MM.1S (cell line): ENCODE data around the gene PAX9.

Experiments
- DNase-seq: peaks from one replicate; pipeline ENCODE4 v3.0.0-alpha.2; 2015
- H2AFZ ChIP-seq: fragments of 300-600 bp; sonication (generic); 2 replicates; pipeline ENCODE4 v1.6.0; 2016; ENCODE audit warnings: antibody characterized with exemption, low read length
- H3F3A ChIP-seq: fragments of 300-600 bp; sonication (generic); 2 replicates; pipeline ENCODE4 v1.6.1; 2016; ENCODE audit warnings: mild to moderate bottlenecking, antibody characterized with exemption, low read length, moderate library complexity, mixed read lengths; ENCODE audit not compliant: insufficient read depth
- H3K27ac ChIP-seq: fragments of 300-600 bp; sonication (generic); 2 replicates; pipeline ENCODE4 v1.5.1; 2016; ENCODE audit warnings: mild to moderate bottlenecking, low read length
- H3K27me3 ChIP-seq: fragments of 300-600 bp; sonication (generic); replicated peaks from 2 replicates; pipeline ENCODE4 v1.6.0; 2016; ENCODE audit warnings: low read length; ENCODE audit not compliant: insufficient read depth
- H3K36me3 ChIP-seq: fragments of 300-600 bp; sonication (generic); replicated peaks from 2 replicates; pipeline ENCODE4 v1.6.1; 2016; ENCODE audit warnings: mild to moderate bottlenecking, low read length, mixed read lengths; ENCODE audit not compliant: insufficient read depth
- H3K4me1 ChIP-seq: fragments of 300-600 bp; sonication (generic); 2 replicates; pipeline ENCODE4 v1.6.1; 2016; ENCODE audit warnings: low read length, mixed read lengths
- H3K4me2 ChIP-seq: fragments of 300-600 bp; sonication (generic); 2 replicates; pipeline ENCODE4 v1.6.0; 2016; ENCODE audit warnings: low read depth, low read length
- H3K4me3 ChIP-seq: fragments of 300-600 bp; sonication (generic); 2 replicates; pipeline ENCODE4 v1.5.1; 2016; ENCODE audit warnings: low read length, mixed read lengths
- H3K79me2 ChIP-seq: fragments of 300-600 bp; sonication (generic); 2 replicates; pipeline ENCODE4 v1.6.1; 2016; ENCODE audit warnings: mixed run types, low read length, mixed read lengths
- H3K9ac ChIP-seq: fragments of 300-600 bp; sonication (generic); 2 replicates; pipeline ENCODE4 v1.6.1; 2016; ENCODE audit warnings: low read length, mixed read lengths
- H3K9me2 ChIP-seq: fragments of 300-600 bp; sonication (generic); replicated peaks from 2 replicates; pipeline ENCODE4 v1.6.1; 2016; ENCODE audit warnings: mild to moderate bottlenecking, low read length, mixed read lengths; ENCODE audit not compliant: insufficient read depth
- H3K9me3 ChIP-seq: fragments of 300-600 bp; sonication (generic); replicated peaks from 2 replicates; pipeline ENCODE4 v1.6.1; 2016; ENCODE audit warnings: mild to moderate bottlenecking, low read length, mixed read lengths; ENCODE audit not compliant: insufficient read depth
- H4K20me1 ChIP-seq: fragments of 300-600 bp; sonication (generic); 2 replicates; pipeline ENCODE4 v1.6.1; 2016; ENCODE audit warnings: mild to moderate bottlenecking, low read length, moderate library complexity, mixed read lengths; ENCODE audit not compliant: insufficient read depth
- EZH2 ChIP-seq: fragments of 300-600 bp; sonication (generic); optimal IDR thresholded peaks from 2 replicates; pipeline ENCODE3; 2017; ENCODE audit warnings: low read depth, mild to moderate bottlenecking, antibody characterized with exemption, low read length, mixed read lengths
- EZH2phosphoT487 ChIP-seq: fragments of 300-600 bp; sonication (generic); IDR thresholded peaks from 2 replicates; pipeline ENCODE4 v1.6.1; 2018; ENCODE audit warnings: antibody characterized with exemption, low read length
- TF ChIP-seq, protein P1 (sequence below): fragments of 300-600 bp; sonication (generic); IDR thresholded peaks from 2 replicates; pipeline ENCODE4 v1.5.1; 2016; ENCODE audit warnings: antibody characterized with exemption, low read length, mixed read lengths

PAX9 gene

GRCh38 chr14:36655571-36655962 lies 6.1 kb upstream of the PAX9 start:
- Histone ChIP-seq H4K20me1 (no peaks in the 10 kb centered on the region), H3K9ac (no peak overlapping the region), H3K27ac (no peak overlapping the region), H3K27me3 (no peaks in the 10 kb centered on the region), H3K9me3 (no peaks in the 10 kb centered on the region), H3K36me3 (no peaks in the 10 kb centered on the region), H3K4me1 (no peaks in the 10 kb centered on the region), H2AFZ (no peak overlapping the region), H3F3A (no peaks in the 10 kb centered on the region), H3K79me2 (no peaks in the 10 kb centered on the region), H3K4me2 (no peak overlapping the region), H3K9me2 (no peaks in the 10 kb centered on the region), H3K4me3 (no peak overlapping the region)
- no peak for DNase-seq
- TF ChIP-seq EZH2phosphoT487 (no peak), EZH2 (no peak)
- TF ChIP-seq, protein P1, sequence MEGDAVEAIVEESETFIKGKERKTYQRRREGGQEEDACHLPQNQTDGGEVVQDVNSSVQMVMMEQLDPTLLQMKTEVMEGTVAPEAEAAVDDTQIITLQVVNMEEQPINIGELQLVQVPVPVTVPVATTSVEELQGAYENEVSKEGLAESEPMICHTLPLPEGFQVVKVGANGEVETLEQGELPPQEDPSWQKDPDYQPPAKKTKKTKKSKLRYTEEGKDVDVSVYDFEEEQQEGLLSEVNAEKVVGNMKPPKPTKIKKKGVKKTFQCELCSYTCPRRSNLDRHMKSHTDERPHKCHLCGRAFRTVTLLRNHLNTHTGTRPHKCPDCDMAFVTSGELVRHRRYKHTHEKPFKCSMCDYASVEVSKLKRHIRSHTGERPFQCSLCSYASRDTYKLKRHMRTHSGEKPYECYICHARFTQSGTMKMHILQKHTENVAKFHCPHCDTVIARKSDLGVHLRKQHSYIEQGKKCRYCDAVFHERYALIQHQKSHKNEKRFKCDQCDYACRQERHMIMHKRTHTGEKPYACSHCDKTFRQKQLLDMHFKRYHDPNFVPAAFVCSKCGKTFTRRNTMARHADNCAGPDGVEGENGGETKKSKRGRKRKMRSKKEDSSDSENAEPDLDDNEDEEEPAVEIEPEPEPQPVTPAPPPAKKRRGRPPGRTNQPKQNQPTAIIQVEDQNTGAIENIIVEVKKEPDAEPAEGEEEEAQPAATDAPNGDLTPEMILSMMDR, result no peak

- no peak for DNase-seq
- Histone ChIP-seq H3K36me3 (no peaks in the 10 kb centered on the region), H3K27me3 (no peaks in the 10 kb centered on the region), H3F3A (no peaks in the 10 kb centered on the region), H3K79me2 (no peaks in the 10 kb centered on the region), H3K27ac (no peak overlapping the region), H4K20me1 (no peaks in the 10 kb centered on the region), H2AFZ (no peak overlapping the region), H3K4me3 (no peak overlapping the region), H3K4me1 (no peaks in the 10 kb centered on the region), H3K9me3 (no peaks in the 10 kb centered on the region), H3K9me2 (no peaks in the 10 kb centered on the region), H3K9ac (no peak overlapping the region), H3K4me2 (no peak overlapping the region)
- no peak for TF ChIP-seq EZH2
- no peak for TF ChIP-seq EZH2phosphoT487
- TF ChIP-seq, protein P1, result no peak
These were observed 5.5 kb upstream of the PAX9 start for GRCh38 chr14:36655963-36656686.

DNA sequence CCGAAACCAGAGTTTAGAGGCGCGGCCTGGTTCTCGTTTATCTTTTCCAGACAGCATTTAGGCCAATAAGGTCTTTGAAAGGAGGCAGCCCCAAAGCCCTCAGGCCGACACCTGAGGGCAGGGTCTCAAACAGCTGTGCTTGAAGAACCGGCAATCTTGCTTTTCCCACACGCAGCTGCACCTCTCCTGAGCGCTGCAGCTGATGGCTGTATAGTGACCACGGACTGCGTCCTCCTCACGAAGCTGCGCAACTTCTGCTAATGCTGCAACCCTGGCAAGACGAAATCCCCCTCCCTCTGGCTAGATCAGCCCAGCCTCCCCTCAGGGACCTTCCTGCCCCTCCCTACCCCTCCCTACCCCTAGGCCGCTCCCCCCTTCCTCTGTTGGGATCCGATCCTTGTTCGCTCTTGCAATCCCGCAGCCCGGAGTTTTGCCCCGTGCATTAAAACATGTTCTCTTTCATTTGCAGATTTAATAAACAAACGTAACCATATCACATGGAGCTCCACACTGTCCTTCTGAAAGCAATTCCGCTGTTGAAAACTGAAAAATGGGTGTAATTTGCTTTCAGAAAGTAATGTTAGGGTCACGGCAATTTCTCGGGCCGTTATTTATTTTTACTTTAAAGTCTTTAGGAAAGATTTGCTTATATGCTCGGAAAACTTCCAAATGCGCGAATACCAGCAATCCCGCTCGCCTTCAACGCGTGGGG lies 4.8 kb upstream of the PAX9 start:
- H3K79me2 ChIP-seq, result no peaks in the 10 kb centered on the region

More for the DNA sequence above, 4.8 kb upstream of the PAX9 start:
- H3K4me2 ChIP-seq, result no peak overlapping the region
- TF ChIP-seq EZH2, result no peak
- TF ChIP-seq, protein P1, result no peak
- H3K27ac ChIP-seq, result no peak overlapping the region
- H3K4me1 ChIP-seq, result no peaks in the 10 kb centered on the region
- no peaks in the 10 kb centered on the region for H3K36me3 ChIP-seq
- H3K9ac ChIP-seq, result no peak overlapping the region
- H4K20me1 ChIP-seq, result no peaks in the 10 kb centered on the region
- DNase-seq, result no peak
- H2AFZ ChIP-seq, result no peak overlapping the region
- H3F3A ChIP-seq, result no peaks in the 10 kb centered on the region
- no peaks in the 10 kb centered on the region for H3K9me2 ChIP-seq
- H3K4me3 ChIP-seq, result no peak overlapping the region
- H3K27me3 ChIP-seq, result no peaks in the 10 kb centered on the region
- no peaks in the 10 kb centered on the region for H3K9me3 ChIP-seq
